A673 (cell line): ENCODE data around the gene RGS9BP. TPM values are rescaled to one million over a fixed set of nuclear protein-coding genes. Genes with fewer than 3 reads are reported as not detected.
A peak's percentile ranks its signal among the peaks of the same experiment; 100 is the strongest.
"Not testable (repeated sequence)": the region's sequence is repeated elsewhere in the genome, so short reads cannot be mapped to it uniquely, and the experiment has no call there.

Source experiments
- BruUV-seq: library from RNA; stranded (reverse); fragments of 400-500 nt; replicated peaks from 2 replicates; lab custom pipeline; 2021; lab: Mats Ljungman, UMichigan
- CTCF ChIA-PET: fragments of 300-600 bp; sonication (Branson Sonifier 250); formaldehyde crosslinking; loops from one replicate; lab custom pipeline; 2022; ENCODE audit warnings: antibody characterized with exemption; lab: Charles Lee
- POLR2A ChIA-PET: fragments of 300-600 bp; sonication (Branson Sonifier 250); formaldehyde crosslinking; loops from one replicate; lab custom pipeline; 2022; ENCODE audit warnings: antibody characterized with exemption; ENCODE audit not compliant: low non-redundant PET; lab: Charles Lee
- DNase-seq: peaks from one replicate; pipeline ENCODE4 v3.0.0-alpha.2; 2015; ENCODE audit warnings: low spot score
- H3K27ac ChIP-seq: fragments of 200-600 bp; sonication (generic); 2 replicates; pipeline ENCODE4 v1.5.1; 2016; ENCODE audit warnings: mixed run types, low read depth, mild to moderate bottlenecking, mixed read lengths, antibody characterized with exemption, low read length; ENCODE audit not compliant: poor library complexity, severe bottlenecking
- H3K27me3 ChIP-seq: fragments of 200-600 bp; sonication (generic); replicated peaks from 2 replicates; pipeline ENCODE4 v1.6.1; 2017; ENCODE audit warnings: mixed run types, low read depth, mild to moderate bottlenecking, mixed read lengths, antibody characterized with exemption, low read length; ENCODE audit not compliant: insufficient read depth, poor library complexity
- H3K36me3 ChIP-seq: fragments of 200-600 bp; sonication (generic); 2 replicates; pipeline ENCODE4 v1.6.1; 2016; ENCODE audit warnings: mixed run types, mild to moderate bottlenecking, mixed read lengths, antibody characterized with exemption, low read length; ENCODE audit not compliant: insufficient read depth, poor library complexity, severe bottlenecking
- H3K4me1 ChIP-seq: fragments of 200-600 bp; sonication (generic); 2 replicates; pipeline ENCODE4 v1.6.1; 2017; ENCODE audit warnings: mixed run types, mild to moderate bottlenecking, mixed read lengths, antibody characterized with exemption, low read length; ENCODE audit not compliant: insufficient read depth, poor library complexity, severe bottlenecking
- H3K4me3 ChIP-seq: fragments of 200-600 bp; sonication (generic); 2 replicates; pipeline ENCODE4 v1.5.1; 2016; ENCODE audit warnings: low read depth, mixed run types, mild to moderate bottlenecking, mixed read lengths, low read length; ENCODE audit not compliant: poor library complexity, severe bottlenecking
- H3K9me3 ChIP-seq: fragments of 200-600 bp; sonication (generic); 2 replicates; pipeline ENCODE4 v1.6.1; 2016; ENCODE audit warnings: mixed run types, low read depth, mild to moderate bottlenecking, mixed read lengths, antibody characterized with exemption, low read length; ENCODE audit not compliant: poor library complexity, severe bottlenecking
- CTCF ChIP-seq: fragments of 300-800, 200-600 bp; sonication (generic); conservative IDR thresholded peaks from 2 replicates; pipeline ENCODE4 v1.5.1; 2017; ENCODE audit warnings: low read depth, mild to moderate bottlenecking, antibody characterized with exemption, low read length, moderate library complexity, mixed read lengths
- EZH2 ChIP-seq: fragments of 200-600 bp; sonication (generic); IDR thresholded peaks from 2 replicates; pipeline ENCODE4 v1.6.1; 2017; ENCODE audit warnings: borderline replicate concordance, low read depth, mild to moderate bottlenecking, mixed read lengths, antibody characterized with exemption, low read length; ENCODE audit not compliant: poor library complexity, severe bottlenecking
- intact Hi-C: fragments of 100-400 bp; cut with micrococcal nuclease; formaldehyde crosslinking; loops from one replicate; pipeline ENCODE4 v1.10.0; 2022; ENCODE audit not compliant: unreplicated experiment
- total RNA-seq: library from RNA; stranded (reverse); gene quantifications from 2 replicates; pipeline ENCODE4 v1.2.3, GENCODE V29; 2021

The RGS9BP gene
- total RNA-seq, 1 experiment from 2014 or later: 0.15 TPM

- no TSS peak for BruUV-seq
- Histone ChIP-seq H3K4me1 (no peaks in the 10 kb centered on the region), H3K4me3 (peak overlapping the region; percentile 62), H3K27ac (peak overlapping the region; percentile 81), H3K36me3 (no peaks in the 10 kb centered on the region), H3K27me3 (no peaks in the 10 kb centered on the region), H3K9me3 (no peaks in the 10 kb centered on the region)
- ChIA-PET CTCF (no interaction called here), POLR2A (no interaction called here)
- DNase-seq: no peak
- intact Hi-C loops: loop anchor here (5.0 kb wide), 1 partner anchor 280 kb away; the partner anchor contains the start of genes CEP89 and FAAP24
- TF ChIP-seq EZH2: no peak
- TF ChIP-seq CTCF: no peak
Observed at GRCh38 chr19:32692727-32693061, 17.0 kb downstream of the RGS9BP start.

GRCh38 chr19:32693151-32694108 is 17.8 kb downstream of the RGS9BP start:
- BruUV-seq, DNase-seq, H3K27me3 ChIP-seq, POLR2A ChIA-PET, H3K36me3 ChIP-seq, H3K9me3 ChIP-seq, H3K4me1 ChIP-seq: not testable (repeated sequence)
- peak overlapping the region; percentile 81 for H3K27ac ChIP-seq
- H3K4me3 ChIP-seq: peak overlapping the region; percentile 62
- intact Hi-C loops: loop anchor here (5.0 kb wide), 1 partner anchor 279 kb away; the partner anchor contains the start of genes CEP89 and FAAP24
- CTCF ChIA-PET: interaction anchor here (0.6 kb wide), 1 partner anchor 43 kb away, joined by 10 read pairs; no protein-coding TSS in a partner anchor

- H3K4me1 ChIP-seq, H3K36me3 ChIP-seq, POLR2A ChIA-PET, H3K9me3 ChIP-seq, BruUV-seq, H3K27me3 ChIP-seq, DNase-seq, H3K27ac ChIP-seq, H3K4me3 ChIP-seq: not testable (repeated sequence)
- intact Hi-C loops: loop anchor here (5.0 kb wide), 1 partner anchor 278 kb away; the partner anchor contains the start of genes CEP89 and FAAP24
- CTCF ChIA-PET: interaction anchor here (0.6 kb wide), 1 partner anchor 44 kb away, joined by 10 read pairs; no protein-coding TSS in a partner anchor
Observed at GRCh38 chr19:32694316-32694715, 18.7 kb downstream of the RGS9BP start.

GRCh38 chr19:32694851-32695250 is 19.2 kb downstream of the RGS9BP start:
- H3K9me3 ChIP-seq, CTCF ChIA-PET, BruUV-seq, H3K4me3 ChIP-seq, H3K4me1 ChIP-seq, H3K27ac ChIP-seq, H3K36me3 ChIP-seq, POLR2A ChIA-PET, H3K27me3 ChIP-seq, DNase-seq: not testable (repeated sequence)
- intact Hi-C loops: loop anchor here (5.0 kb wide), 1 partner anchor 277 kb away; the partner anchor contains the start of genes CEP89 and FAAP24

GRCh38 chr19:32695506-32695905 is 19.9 kb downstream of the RGS9BP start:
- H3K9me3 ChIP-seq, BruUV-seq, POLR2A ChIA-PET, H3K27me3 ChIP-seq, CTCF ChIA-PET, intact Hi-C loops, H3K4me3 ChIP-seq, H3K4me1 ChIP-seq, DNase-seq, H3K27ac ChIP-seq: not testable (repeated sequence)
- peaks cover 11% of the 10 kb centered on the region for H3K36me3 ChIP-seq

- DNase-seq, CTCF ChIA-PET, intact Hi-C loops, POLR2A ChIA-PET, H3K27ac ChIP-seq, H3K4me3 ChIP-seq, H3K27me3 ChIP-seq, H3K9me3 ChIP-seq, BruUV-seq, H3K4me1 ChIP-seq: not testable (repeated sequence)
- H3K36me3 ChIP-seq: peaks cover 15% of the 10 kb centered on the region
Observed at GRCh38 chr19:32696771-32697170, 21.1 kb downstream of the RGS9BP start.
